T-helper 1 cell (primary cell): ENCODE data around the gene NPHP1.
"Not testable (repeated sequence)": the region's sequence is repeated elsewhere in the genome, so short reads cannot be mapped to it uniquely, and the experiment has no call there.

Experiments used
- DNase-seq, 5 donors: peaks; one replicate each; pipeline ENCODE4 v3.0.0-alpha.2; 2012 to 2020
- total RNA-seq, 4 donors: gene quantifications; one replicate each; lab custom pipeline; 2026; lab: John Stamatoyannopoulos, UW

Gene NPHP1
- 0.54 to 1.2 (median 0.72) reads per million in 4 donors for total RNA-seq

- DNase-seq: peak; percentile 63 to 80 (median 71)
Measured at GRCh38 chr2:110204408-110205385, at the start of gene NPHP1. Gene NPHP1 (minus strand): TSS chr2:110205013. CDS start chr2:110204968, 45 bp downstream.

GRCh38 chr2:110248081-110248795, 43.4 kb upstream of the NPHP1 start:
- DNase-seq: not testable (repeated sequence)

GRCh38 chr2:110245488-110246435, 40.9 kb upstream of the NPHP1 start:
- DNase-seq: not testable (repeated sequence)

GRCh38 chr2:110243283-110243682, 38.5 kb upstream of the NPHP1 start:
- DNase-seq: not testable (repeated sequence)

- DNase-seq: not testable (repeated sequence)
Measured at GRCh38 chr2:110234514-110234913, 29.7 kb upstream of the NPHP1 start.

GRCh38 chr2:110229886-110230285, 25.1 kb upstream of the NPHP1 start:
- not testable (repeated sequence) for DNase-seq

- DNase-seq: not testable (repeated sequence)
Measured at GRCh38 chr2:110222626-110223025, 17.8 kb upstream of the NPHP1 start.

- DNase-seq: no peak
Measured at GRCh38 chr2:110221938-110222337, 17.1 kb upstream of the NPHP1 start.

GRCh38 chr2:110220190-110220564, 15.4 kb upstream of the NPHP1 start:
- DNase-seq: no peak

GRCh38 chr2:110219496-110220189, 14.8 kb upstream of the NPHP1 start:
- DNase-seq: no peak

GRCh38 chr2:110218889-110219288, 14.1 kb upstream of the NPHP1 start:
- not testable (repeated sequence) for DNase-seq

GRCh38 chr2:110216803-110217202, 12.0 kb upstream of the NPHP1 start:
- DNase-seq: no peak

- DNase-seq: no peak
Measured at GRCh38 chr2:110216199-110216598, 11.4 kb upstream of the NPHP1 start.

- DNase-seq: no peak
Measured at GRCh38 chr2:110215566-110216158, 10.8 kb upstream of the NPHP1 start.

GRCh38 chr2:110215091-110215490, 10.3 kb upstream of the NPHP1 start:
- DNase-seq: no peak

- DNase-seq: not testable (repeated sequence)
Measured at GRCh38 chr2:110213522-110213921, 8.7 kb upstream of the NPHP1 start.

GRCh38 chr2:110211938-110212858, 7.4 kb upstream of the NPHP1 start, which contains the start of gene MTLN:
Gene MTLN (minus strand): TSS chr2:110212547. CDS start chr2:110212525, 22 bp downstream.
- DNase-seq: peak; percentile 30 to 81 (median 44)

- no peak for DNase-seq
Measured at GRCh38 chr2:110205660-110206455, 1.0 kb upstream of the NPHP1 start.

GRCh38 chr2:110198016-110198415, 6.8 kb downstream of the NPHP1 start:
- no peak for DNase-seq
